OCI-LY3 (cell line): ENCODE data around the gene PAM16.

Experiments
- H2AFZ ChIP-seq: fragments of 200-600, 300-600 bp; shearing (Covaris generic); 2 replicates; pipeline ENCODE4 v1.6.0; 2014; ENCODE audit warnings: antibody characterized with exemption, low read depth, low read length
- H3K27ac ChIP-seq: fragments of 200-600, 300-600 bp; sonication (generic); 2 replicates; pipeline ENCODE4 v1.5.1; 2014; ENCODE audit warnings: mild to moderate bottlenecking, low read length, moderate library complexity, mixed read lengths
- H3K27me3 ChIP-seq: fragments of 200-600, 300-600 bp; sonication (generic); 2 replicates; pipeline ENCODE4 v1.6.1; 2014; ENCODE audit warnings: low read depth, low read length, mixed read lengths
- H3K36me3 ChIP-seq: fragments of 200-600, 300-600 bp; sonication (generic); replicated peaks from 2 replicates; pipeline ENCODE3; 2014; ENCODE audit warnings: low read depth, low read length, mixed read lengths
- H3K4me1 ChIP-seq: fragments of 300-600, 200-600 bp; sonication (generic); 2 replicates; pipeline ENCODE4 v1.6.1; 2014; ENCODE audit warnings: low read length, mixed read lengths
- H3K4me2 ChIP-seq: fragments of 200-600, 300-600 bp; sonication (generic); 2 replicates; pipeline ENCODE4 v1.6.1; 2014; ENCODE audit warnings: low read length, mixed read lengths
- H3K4me3 ChIP-seq: fragments of 300-600, 200-600 bp; sonication (generic); 2 replicates; pipeline ENCODE4 v1.5.1; 2014; ENCODE audit warnings: antibody characterized with exemption, mild to moderate bottlenecking, low read length, moderate library complexity
- H3K79me2 ChIP-seq: fragments of 300-600, 200-600 bp; shearing (Covaris generic); 2 replicates; pipeline ENCODE4 v1.6.1; 2014; ENCODE audit warnings: mild to moderate bottlenecking, low read length, mixed read lengths
- H3K9ac ChIP-seq: fragments of 300-600, 200-600 bp; shearing (Covaris generic); 2 replicates; pipeline ENCODE4 v1.6.0; 2014; ENCODE audit warnings: mild to moderate bottlenecking, low read length, moderate library complexity
- H3K9me3 ChIP-seq: fragments of 200-600, 300-600 bp; shearing (Covaris generic); 2 replicates; pipeline ENCODE4 v1.6.1; 2014; ENCODE audit warnings: low read length, mixed read lengths; ENCODE audit not compliant: insufficient read depth
- H4K20me1 ChIP-seq: fragments of 200-600, 300-600 bp; sonication (generic); 2 replicates; pipeline ENCODE4 v1.6.1; 2016; ENCODE audit warnings: low read length, mixed read lengths; ENCODE audit not compliant: insufficient read depth
- EZH2phosphoT487 ChIP-seq: fragments of 200-600 bp; shearing (Covaris generic); IDR thresholded peaks from 2 replicates; pipeline ENCODE4 v1.6.1; 2018; ENCODE audit warnings: antibody characterized with exemption, mixed run types, low read depth
- TF ChIP-seq, protein P1 (sequence below): fragments of 200-600, 300-600 bp; sonication (generic); IDR thresholded peaks from 2 replicates; pipeline ENCODE4 v1.5.1; 2014; ENCODE audit warnings: antibody characterized with exemption, low read length, low read depth

The PAM16 gene

DNA sequence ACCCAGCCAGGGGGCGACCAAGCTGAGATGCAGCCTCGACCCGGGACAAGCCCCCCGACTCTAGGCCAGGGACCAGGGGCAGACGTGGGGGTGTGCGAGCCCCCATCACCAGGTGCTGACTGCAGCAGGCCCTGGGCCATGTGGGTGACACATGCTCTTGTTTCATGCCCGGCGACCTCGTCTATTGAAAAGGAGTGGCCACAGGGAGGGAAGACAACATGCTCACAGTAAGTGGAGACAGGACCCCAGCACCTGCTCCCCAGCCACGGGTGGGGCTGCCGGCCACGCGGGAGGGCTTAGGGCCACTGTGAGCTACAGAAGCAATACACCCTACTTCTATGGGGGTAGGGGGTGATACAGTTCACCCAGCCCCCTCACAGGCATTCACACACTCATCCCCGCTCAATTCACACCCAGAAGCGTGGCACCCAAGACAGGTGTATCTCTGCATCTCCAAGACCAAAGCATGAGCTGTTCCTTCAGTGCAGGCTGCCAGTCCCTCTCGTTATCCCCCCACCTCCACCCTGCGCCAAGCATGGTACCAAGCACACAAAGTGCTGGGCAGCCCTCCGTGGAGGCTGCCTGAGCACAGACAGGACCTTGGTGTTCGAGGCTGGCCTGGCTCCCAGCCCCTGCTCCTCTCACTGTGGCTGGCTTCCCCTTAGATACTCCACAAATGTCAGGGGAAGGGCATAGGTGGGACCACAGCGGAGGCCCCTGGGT, 34.1 kb upstream of the PAM16 start:
- Histone ChIP-seq H4K20me1 (no peaks in the 10 kb centered on the region), H3K9ac (no peak overlapping the region), H3K9me3 (no peaks in the 10 kb centered on the region), H3K27me3 (no peaks in the 10 kb centered on the region), H2AFZ (no peak overlapping the region), H3K27ac (no peak overlapping the region), H3K4me1 (no peaks in the 10 kb centered on the region), H3K4me2 (no peak overlapping the region), H3K4me3 (no peak overlapping the region), H3K79me2 (no peaks in the 10 kb centered on the region), H3K36me3 (no peaks in the 10 kb centered on the region)
- TF ChIP-seq, protein P1, sequence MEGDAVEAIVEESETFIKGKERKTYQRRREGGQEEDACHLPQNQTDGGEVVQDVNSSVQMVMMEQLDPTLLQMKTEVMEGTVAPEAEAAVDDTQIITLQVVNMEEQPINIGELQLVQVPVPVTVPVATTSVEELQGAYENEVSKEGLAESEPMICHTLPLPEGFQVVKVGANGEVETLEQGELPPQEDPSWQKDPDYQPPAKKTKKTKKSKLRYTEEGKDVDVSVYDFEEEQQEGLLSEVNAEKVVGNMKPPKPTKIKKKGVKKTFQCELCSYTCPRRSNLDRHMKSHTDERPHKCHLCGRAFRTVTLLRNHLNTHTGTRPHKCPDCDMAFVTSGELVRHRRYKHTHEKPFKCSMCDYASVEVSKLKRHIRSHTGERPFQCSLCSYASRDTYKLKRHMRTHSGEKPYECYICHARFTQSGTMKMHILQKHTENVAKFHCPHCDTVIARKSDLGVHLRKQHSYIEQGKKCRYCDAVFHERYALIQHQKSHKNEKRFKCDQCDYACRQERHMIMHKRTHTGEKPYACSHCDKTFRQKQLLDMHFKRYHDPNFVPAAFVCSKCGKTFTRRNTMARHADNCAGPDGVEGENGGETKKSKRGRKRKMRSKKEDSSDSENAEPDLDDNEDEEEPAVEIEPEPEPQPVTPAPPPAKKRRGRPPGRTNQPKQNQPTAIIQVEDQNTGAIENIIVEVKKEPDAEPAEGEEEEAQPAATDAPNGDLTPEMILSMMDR, result no peak
- no peak for TF ChIP-seq EZH2phosphoT487

DNA sequence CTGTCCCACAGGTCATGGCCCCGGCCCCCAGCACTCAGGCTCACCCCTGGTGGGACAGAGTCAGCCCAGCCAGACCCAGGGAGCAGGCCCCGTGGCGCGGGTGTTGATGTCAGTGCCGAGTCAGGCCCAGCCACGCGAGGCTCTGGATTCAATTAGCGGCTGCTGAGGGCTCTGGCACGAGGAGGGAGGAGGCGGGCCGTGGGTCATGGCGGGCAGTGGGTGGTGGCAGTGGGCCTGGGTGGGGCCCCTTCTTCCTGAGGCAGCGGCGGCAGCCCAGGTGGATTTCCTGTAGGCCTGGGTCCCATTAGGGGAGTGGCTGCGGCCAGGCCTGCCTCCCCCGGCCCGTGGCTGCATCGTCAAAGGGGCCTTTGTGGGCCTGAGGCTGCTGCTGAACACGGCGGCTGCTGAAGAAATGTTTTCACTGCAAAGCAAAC, 33.4 kb upstream of the PAM16 start:
- no peak overlapping the region for H3K4me3 ChIP-seq
- TF ChIP-seq, protein P1, result no peak
- no peak for TF ChIP-seq EZH2phosphoT487
- no peak overlapping the region for H3K4me2 ChIP-seq
- H3K27ac ChIP-seq, result no peak overlapping the region
- no peak overlapping the region for H2AFZ ChIP-seq
- H3K36me3 ChIP-seq, result no peaks in the 10 kb centered on the region
- H3K9ac ChIP-seq, result no peak overlapping the region
- no peaks in the 10 kb centered on the region for H3K27me3 ChIP-seq
- H3K9me3 ChIP-seq, result no peaks in the 10 kb centered on the region
- no peaks in the 10 kb centered on the region for H3K79me2 ChIP-seq
- H3K4me1 ChIP-seq, result no peaks in the 10 kb centered on the region
- no peaks in the 10 kb centered on the region for H4K20me1 ChIP-seq

DNA sequence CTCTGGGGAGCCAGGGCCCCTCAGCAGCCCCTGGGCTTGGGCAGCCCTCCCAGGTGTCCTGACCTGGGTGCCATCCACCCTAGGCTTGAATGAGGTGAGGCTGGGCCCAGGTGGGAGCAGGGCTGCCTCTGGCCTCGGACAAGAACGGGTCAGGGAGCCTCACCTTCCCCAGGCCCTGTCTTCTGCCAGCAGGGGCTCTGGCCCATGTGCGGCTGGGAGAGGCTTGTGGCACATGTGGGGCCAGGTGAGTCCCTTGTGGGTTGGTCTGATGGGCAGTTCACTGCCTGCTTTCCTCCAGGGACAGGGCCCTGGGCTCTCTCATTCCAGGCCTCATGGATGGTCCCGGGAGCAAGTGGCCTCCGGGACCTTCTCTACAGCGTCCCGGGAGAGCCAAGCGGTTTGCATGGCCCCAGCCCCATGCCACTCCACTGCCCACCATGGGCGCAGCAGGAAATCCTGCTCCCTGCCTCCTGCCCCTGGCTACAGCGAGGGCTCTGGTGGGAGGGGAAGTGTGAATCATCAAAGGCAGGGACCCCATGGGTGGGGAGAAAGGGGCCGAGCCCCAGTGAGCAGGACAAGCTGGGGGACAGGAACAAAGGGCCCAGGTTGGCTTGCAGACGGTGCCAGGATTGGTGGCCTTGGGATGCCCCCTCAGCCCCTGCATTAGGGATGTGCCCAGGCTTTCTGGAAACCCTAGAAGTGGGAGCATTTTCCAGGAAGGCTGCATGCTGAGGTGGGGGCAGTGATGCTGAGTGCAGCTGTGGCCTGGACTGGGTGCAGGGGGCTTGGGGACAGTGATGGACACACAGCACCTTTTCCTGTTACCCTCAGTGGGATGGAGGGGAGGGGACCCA, 32.7 kb upstream of the PAM16 start:
- no peaks in the 10 kb centered on the region for H3K27me3 ChIP-seq
- H3K36me3 ChIP-seq, result no peaks in the 10 kb centered on the region
- H3K27ac ChIP-seq, result no peak overlapping the region
- no peaks in the 10 kb centered on the region for H3K9me3 ChIP-seq
- H2AFZ ChIP-seq, result no peak overlapping the region
- no peak overlapping the region for H3K4me2 ChIP-seq
- no peaks in the 10 kb centered on the region for H3K4me1 ChIP-seq
- no peak overlapping the region for H3K9ac ChIP-seq
- no peaks in the 10 kb centered on the region for H3K79me2 ChIP-seq
- H4K20me1 ChIP-seq, result no peaks in the 10 kb centered on the region
- TF ChIP-seq EZH2phosphoT487, result no peak
- TF ChIP-seq, protein P1, result no peak
- no peak overlapping the region for H3K4me3 ChIP-seq

DNA sequence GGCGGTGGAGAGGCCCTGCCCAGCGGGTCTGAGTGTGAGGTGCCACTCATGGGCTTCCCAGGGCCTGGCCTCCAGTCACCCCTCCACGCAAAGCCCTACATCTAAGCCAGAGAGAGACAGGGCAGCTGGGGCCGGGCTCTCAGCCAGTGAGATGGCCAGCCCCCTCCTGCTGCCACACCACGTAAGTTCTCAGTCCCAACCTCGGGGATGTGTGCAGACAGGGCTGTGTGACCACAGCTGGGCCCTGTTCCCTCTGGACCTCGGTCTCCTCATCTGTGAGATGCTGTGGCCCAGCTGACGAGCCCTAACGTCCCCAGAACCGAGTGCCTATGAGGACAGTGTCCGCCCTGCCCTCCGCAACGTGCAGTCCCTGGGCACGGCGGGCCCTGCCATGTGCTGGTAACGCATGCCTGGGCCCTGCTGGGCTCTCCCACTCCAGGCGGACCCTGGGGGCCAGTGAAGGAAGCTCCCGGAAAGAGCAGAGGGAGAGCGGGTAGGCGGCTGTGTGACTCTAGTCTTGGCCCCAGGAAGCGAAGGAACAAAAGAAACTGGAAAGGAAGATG, 31.8 kb upstream of the PAM16 start:
- Histone ChIP-seq H3K4me2 (no peak overlapping the region), H3K4me1 (no peaks in the 10 kb centered on the region), H3K9me3 (no peaks in the 10 kb centered on the region), H3K4me3 (no peak overlapping the region), H3K36me3 (no peaks in the 10 kb centered on the region), H4K20me1 (no peaks in the 10 kb centered on the region), H3K9ac (no peak overlapping the region), H3K79me2 (no peaks in the 10 kb centered on the region), H3K27me3 (no peaks in the 10 kb centered on the region), H3K27ac (no peak overlapping the region), H2AFZ (no peak overlapping the region)
- no peak for TF ChIP-seq EZH2phosphoT487
- TF ChIP-seq, protein P1, result no peak
